H1 (cell line): Measurements from ENCODE around the gene PRKCD. TPM values are rescaled to one million over a fixed set of nuclear protein-coding genes. Genes with fewer than 3 reads are reported as not detected.

Experiments used
- CTCF ChIA-PET: fragments of 300-600 bp; sonication (Branson Sonifier 250); formaldehyde crosslinking; loops from one replicate; lab custom pipeline; 2021; ENCODE audit not compliant: partially characterized antibody; lab: Charles Lee
- POLR2A ChIA-PET: fragments of 300-600 bp; sonication (Branson Sonifier 250); formaldehyde crosslinking; loops from one replicate; lab custom pipeline; 2021; ENCODE audit warnings: inconsistent platforms; ENCODE audit not compliant: partially characterized antibody; lab: Charles Lee
- DNase-seq, 2 experiments: peaks; one replicate each; pipeline versions ENCODE4 v3.0.0 to v3.0.0-alpha.2; 2010 to 2022; ENCODE audit warnings: low spot score in 2 of 2, low read depth in 1 of 2, mixed read lengths in 1 of 2
- FAIRE-seq: peaks from 2 replicates; lab custom pipeline; 2011; peaks lifted over from hg19 to GRCh38; lab: Jason Lieb, UNC
- H2AFZ ChIP-seq: 2 replicates; pipeline ENCODE4 v1.8.1; 2012; ENCODE audit warnings: low read length, inconsistent platforms
- H2AK5ac ChIP-seq: 2 replicates; pipeline ENCODE4 v1.6.1; 2013; ENCODE audit warnings: low read depth, low read length
- H2BK120ac ChIP-seq: replicated peaks from 2 replicates; pipeline ENCODE3; 2013; ENCODE audit warnings: low read depth, low read length, inconsistent platforms
- H2BK12ac ChIP-seq: 2 replicates; pipeline ENCODE4 v1.6.1; 2013; ENCODE audit warnings: low read depth, low read length
- H2BK15ac ChIP-seq: 2 replicates; pipeline ENCODE4 v1.6.1; 2013; ENCODE audit warnings: low read length
- H2BK20ac ChIP-seq: 2 replicates; pipeline ENCODE4 v1.6.1; 2013; ENCODE audit warnings: low read length
- H2BK5ac ChIP-seq: 2 replicates; pipeline ENCODE4 v1.6.1; 2013; ENCODE audit warnings: low read depth, low read length
- H3K14ac ChIP-seq: 2 replicates; pipeline ENCODE4 v1.6.1; 2013; ENCODE audit warnings: inconsistent platforms; ENCODE audit not compliant: insufficient read length
- H3K18ac ChIP-seq: 2 replicates; pipeline ENCODE4 v1.6.1; 2013; ENCODE audit warnings: low read length; ENCODE audit errors: extremely low read depth
- H3K23ac ChIP-seq: 2 replicates; pipeline ENCODE4 v1.6.1; 2013; ENCODE audit warnings: inconsistent platforms; ENCODE audit not compliant: insufficient read length
- H3K23me2 ChIP-seq: 2 replicates; pipeline ENCODE4 v1.6.1; 2013; ENCODE audit warnings: low read depth, low read length
- H3K27ac ChIP-seq: 2 replicates; pipeline ENCODE4 v1.6.1; 2011; ENCODE audit warnings: low read depth, low read length, inconsistent platforms
- H3K27me3 ChIP-seq, 4 experiments: replicated peaks in 1 of 4; 1 replicate in 1 of 4; 2 replicates in 3 of 4; pipeline versions ENCODE4 v1.6.1 to v1.8.1; 2011 to 2013; ENCODE audit warnings: low read length in 3 of 4, mild to moderate bottlenecking in 3 of 4, inconsistent platforms in 2 of 4, mixed read lengths in 2 of 4, moderate library complexity in 1 of 4; ENCODE audit not compliant: control insufficient read depth in 3 of 4, insufficient read depth in 3 of 4; ENCODE audit errors: extremely low read depth in 1 of 4
- H3K36me3 ChIP-seq, 4 experiments: 2 replicates each; pipeline versions ENCODE4 v1.6.1 to v1.8.1; 2011 to 2013; ENCODE audit warnings: mild to moderate bottlenecking in 4 of 4, low read length in 3 of 4, moderate library complexity in 2 of 4, control low read depth in 1 of 4, inconsistent platforms in 1 of 4; ENCODE audit not compliant: insufficient read depth in 4 of 4, control insufficient read depth in 2 of 4
- H3K4ac ChIP-seq: replicated peaks from 2 replicates; pipeline ENCODE3; 2013; ENCODE audit warnings: low read length, low read depth, mixed read lengths, inconsistent platforms; ENCODE audit not compliant: insufficient read length
- H3K4me1 ChIP-seq, 4 experiments: replicated peaks in 1 of 4; 1 replicate in 1 of 4; 2 replicates in 3 of 4; pipeline versions ENCODE4 v1.6.1 to v1.8.1; 2011 to 2013; ENCODE audit warnings: low read length in 3 of 4, inconsistent platforms in 2 of 4, mixed read lengths in 1 of 4; ENCODE audit not compliant: insufficient read depth in 4 of 4, control insufficient read depth in 3 of 4
- H3K4me2 ChIP-seq, 2 experiments: 2 replicates each; pipeline versions ENCODE4 v1.6.1 to v1.8.1; 2011 to 2013; ENCODE audit warnings: low read depth in 2 of 2, low read length in 2 of 2, control low read depth in 1 of 2, inconsistent platforms in 1 of 2, mild to moderate bottlenecking in 1 of 2; ENCODE audit not compliant: insufficient read depth in 1 of 2
- H3K4me3 ChIP-seq, 4 experiments: fragments of 200-600, 300-600 bp in 1 of 4; sonication (generic), shearing (Covaris generic), sonication (Bioruptor Twin) in 1 of 4; 2 replicates each; pipeline versions ENCODE4 v1.5.1 to v1.8.1; 2011 to 2016; ENCODE audit warnings: low read length in 4 of 4, low read depth in 3 of 4, control low read depth in 2 of 4, inconsistent platforms in 2 of 4, mild to moderate bottlenecking in 2 of 4, mixed read lengths in 1 of 4, moderate library complexity in 1 of 4; ENCODE audit not compliant: insufficient read depth in 2 of 4; ENCODE audit errors: extremely low read depth in 1 of 4
- H3K56ac ChIP-seq: replicated peaks from 2 replicates; pipeline ENCODE3; 2013; ENCODE audit warnings: low read depth, mild to moderate bottlenecking, mixed read lengths, low read length, inconsistent platforms; ENCODE audit not compliant: insufficient read length
- H3K79me1 ChIP-seq: 2 replicates; pipeline ENCODE4 v1.6.1; 2013; ENCODE audit warnings: low read depth, low read length, control low read depth
- H3K79me2 ChIP-seq, 2 experiments: 2 replicates each; pipeline versions ENCODE4 v1.6.1 to v1.8.1; 2012 to 2013; ENCODE audit warnings: low read length in 2 of 2, mild to moderate bottlenecking in 2 of 2, inconsistent platforms in 1 of 2; ENCODE audit not compliant: insufficient read depth in 2 of 2, control insufficient read depth in 1 of 2
- H3K9ac ChIP-seq, 4 experiments: replicated peaks in 1 of 4; 1 replicate in 1 of 4; 2 replicates in 3 of 4; pipeline versions ENCODE4 v1.6.1 to v1.8.1; 2011 to 2013; ENCODE audit warnings: low read depth in 3 of 4, low read length in 3 of 4, control low read depth in 2 of 4, mild to moderate bottlenecking in 2 of 4, moderate library complexity in 2 of 4, inconsistent platforms in 1 of 4; ENCODE audit errors: extremely low read depth in 1 of 4
- H3K9me3 ChIP-seq, 2 experiments: 2 replicates each; pipeline versions ENCODE4 v1.6.1 to v1.8.1; 2012 to 2013; ENCODE audit warnings: mild to moderate bottlenecking in 2 of 2, moderate library complexity in 2 of 2, control low read depth in 1 of 2, inconsistent platforms in 1 of 2, low read depth in 1 of 2, low read length in 1 of 2, mixed read lengths in 1 of 2; ENCODE audit not compliant: insufficient read depth in 2 of 2
- H4K20me1 ChIP-seq, 2 experiments: replicated peaks in 1 of 2; 2 replicates each; pipeline versions ENCODE3 to v1.8.1; 2011 to 2013; ENCODE audit warnings: inconsistent platforms in 2 of 2, low read length in 2 of 2, mild to moderate bottlenecking in 1 of 2; ENCODE audit not compliant: insufficient read depth in 2 of 2, control insufficient read depth in 1 of 2
- H4K5ac ChIP-seq: 2 replicates; pipeline ENCODE4 v1.6.1; 2013; ENCODE audit warnings: low read length, low read depth, mixed read lengths, inconsistent platforms; ENCODE audit not compliant: insufficient read length
- H4K8ac ChIP-seq: 2 replicates; pipeline ENCODE4 v1.8.0; 2013; ENCODE audit warnings: mild to moderate bottlenecking, moderate library complexity, low read length, inconsistent platforms; ENCODE audit not compliant: insufficient read depth; ENCODE audit errors: extremely low read depth
- H4K91ac ChIP-seq: replicated peaks from 2 replicates; pipeline ENCODE3; 2013; ENCODE audit warnings: low read length, mixed read lengths, inconsistent platforms; ENCODE audit not compliant: insufficient read length
- KDM5A ChIP-seq: fragments of 200-600 bp; IDR thresholded peaks from 2 replicates; pipeline ENCODE4 v1.7.1; 2012; ENCODE audit warnings: mild to moderate bottlenecking, low read length, inconsistent platforms, mixed read lengths
- MAX ChIP-seq: IDR thresholded peaks from 2 replicates; pipeline ENCODE4 v1.6.1; 2012; ENCODE audit warnings: inconsistent platforms
- POLR2A ChIP-seq, 2 experiments: IDR thresholded peaks; 1 replicate in 1 of 2; 2 replicates in 1 of 2; pipeline ENCODE4 v1.6.1; 2011; ENCODE audit warnings: low read depth in 2 of 2, low read length in 2 of 2, mild to moderate bottlenecking in 2 of 2; ENCODE audit errors: control extremely low read depth in 1 of 2
- RNF2 ChIP-seq: fragments of 200-900, 300-1000 bp; sonication (generic); IDR thresholded peaks from 2 replicates; pipeline ENCODE4 v1.7.1; 2016; ENCODE audit warnings: borderline replicate concordance, low read depth, mild to moderate bottlenecking, antibody characterized with exemption, low read length; ENCODE audit not compliant: poor library complexity, severe bottlenecking; ENCODE audit errors: missing control alignments
- SP2 ChIP-seq: IDR thresholded peaks from 2 replicates; pipeline ENCODE4 v1.6.1; 2012; ENCODE audit warnings: mild to moderate bottlenecking, low read length, inconsistent platforms
- USF2 ChIP-seq: IDR thresholded peaks from 2 replicates; pipeline ENCODE4 v1.6.1; 2011; ENCODE audit warnings: low read length, improper control_type of control experiment
- YY1 ChIP-seq: IDR thresholded peaks from 2 replicates; pipeline ENCODE4 v1.6.1; 2011; ENCODE audit warnings: low read depth, mild to moderate bottlenecking, low read length
- WGBS, 2 experiments: shearing (Covaris generic) in 1 of 2; methylation state at CpG; one replicate each; pipeline versions ENCODE4 v1.1.6 to v1.1.7; 2013 to 2015; ENCODE audit warnings: low lambda C conversion rate in 2 of 2, mixed read lengths in 2 of 2, inconsistent platforms in 1 of 2, low coverage in 1 of 2, missing lambda C conversion rate in 1 of 2; ENCODE audit not compliant: insufficient replicate concordance in 2 of 2, insufficient coverage in 1 of 2, insufficient read length in 1 of 2; ENCODE audit errors: extremely low coverage in 1 of 2, missing lambda C conversion rate in 1 of 2; 5-methylcytosine and 5-hydroxymethylcytosine counted together
- polyA plus RNA-seq, 7 experiments: library from polyadenylated mRNA; depleted of rRNA in 3 of 7; stranded (reverse) in 5 of 7; unstranded in 2 of 7; fragments of >200 nt in 5 of 7; fragments of 200-250 nt in 2 of 7; gene quantifications; 1 replicate in 5 of 7; 2 replicates in 1 of 7; 4 replicates in 1 of 7; pipeline versions ENCODE4 v1.2.1 to v1.2.3, GENCODE V29; 2011 to 2013; ENCODE audit warnings: missing spikeins in 2 of 7, mixed read lengths in 2 of 7
- total RNA-seq: library from RNA; stranded (reverse); fragmentation: NEBNext Ultra II Directional; extraction: Animal tissue kit (Norgen Biotek cat#: 25700); gene quantifications from 2 replicates; pipeline ENCODE4 v1.2.1, GENCODE V29; 2021

Gene PRKCD
- total and polyA plus RNA-seq, 2 of the 8 experiments (the other 6 are each of a cell fraction or from before 2014, with no cell fraction given), result 22.6 to 23.9 TPM

GRCh38 chr3:53200501-53201498 is 39.8 kb downstream of the PRKCD start:
- Histone ChIP-seq H2BK20ac (no peak overlapping the region), H3K18ac (no peak overlapping the region), H4K91ac (no peak overlapping the region), H3K4me3 (no peak overlapping the region), H2BK5ac (no peak overlapping the region; the same call in 1 of the 2 replicates), H3K27me3 (no peaks in the 10 kb centered on the region), H2BK120ac (no peak overlapping the region), H3K9me3 (no peaks in the 10 kb centered on the region), H2BK15ac (no peak overlapping the region), H3K4me1 (peaks cover 0 to 6% (median 1%) of the 10 kb centered on the region in 4 experiments; a peak in 3 of 7 replicates), H3K56ac (no peak overlapping the region), H3K79me1 (no peaks in the 10 kb centered on the region), H3K23me2 (no peaks in the 10 kb centered on the region), H3K4ac (no peak overlapping the region), H2AFZ (no peak overlapping the region), H3K27ac (no peak overlapping the region), H2AK5ac (no peak overlapping the region), H3K36me3 (no peaks in the 10 kb centered on the region), H2BK12ac (no peak overlapping the region), H3K14ac (no peak overlapping the region), H3K79me2 (no peaks in the 10 kb centered on the region), H4K8ac (no peak overlapping the region), H4K20me1 (no peaks in the 10 kb centered on the region), H4K5ac (no peak overlapping the region), H3K23ac (no peak overlapping the region), H3K9ac (no peak overlapping the region), H3K4me2 (no peak overlapping the region)
- DNase-seq, result no peak
- CTCF ChIA-PET, result interaction anchor here (0.6 to 8.3 kb wide), 12 partner anchors 18 to 344 kb away, joined by 3 to 164 read pairs (median 3); partner anchors contain the start of gene RFT1
- TF ChIP-seq YY1 (no peak), RNF2 (no peak), SP2 (no peak), POLR2A (IDR thresholded peaks at IDR 0.05; ENCODE audit: control extremely low read depth in 1 of 2, low read depth in 2 of 2, low read length in 2 of 2) (no peak), MAX (no peak), USF2 (no peak), KDM5A (no peak)
- no peak for FAIRE-seq
- WGBS, 2 experiments, result 86% methylated on average over 18 of the region's 19 CpGs; no CpG with 5 or more reads in 1 of the 2 experiments
- POLR2A ChIA-PET, result interaction anchor here (1.0 to 1.5 kb wide), 3 partner anchors 14 to 73 kb away, joined by 3 to 4 read pairs (median 4); no protein-coding TSS in a partner anchor
